ENCODE results near the gene C17orf113. TPM values are rescaled to one million over a fixed set of nuclear protein-coding genes. Genes with fewer than 3 reads are reported as not detected.

C17orf113 gene
- total RNA-seq, 1 experiment from 2014 or later = 0.62 TPM

DNA sequence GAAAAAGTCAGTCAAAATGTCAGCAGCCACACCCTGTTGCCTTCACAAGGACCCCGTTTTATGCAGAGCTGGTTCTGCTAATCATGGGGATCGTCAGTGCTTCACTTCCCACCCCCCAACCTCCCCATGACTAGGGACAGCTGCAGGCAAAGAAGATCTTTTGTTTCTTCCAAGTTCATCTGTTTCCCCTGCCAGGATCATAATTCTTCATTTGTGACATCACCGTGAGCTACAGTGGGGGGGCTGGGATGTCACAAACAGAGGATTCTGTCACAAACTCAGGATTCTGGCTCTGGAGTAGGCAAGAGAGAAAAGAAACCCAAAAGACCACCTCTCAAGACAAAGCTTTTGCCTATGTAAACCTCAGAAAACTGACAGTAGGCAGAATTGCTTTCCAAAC is 57.8 kb downstream of the C17orf113 start:
- H3K9me3 ChIP-seq (ENCODE audit: low read length) = no peaks in the 10 kb centered on the region
- DNase-seq = no peak
- no peak overlapping the region for H3K4me3 ChIP-seq (ENCODE audit: low read length)
- H3K9ac ChIP-seq (ENCODE audit: low read length) = no peak overlapping the region
- no peaks in the 10 kb centered on the region for H3K27me3 ChIP-seq (ENCODE audit: low read length)
- TF ChIP-seq EZH2phosphoT487 (IDR thresholded peaks at IDR 0.05; ENCODE audit: borderline replicate concordance, low read length) (no peak), EZH2 (IDR thresholded peaks at IDR 0.05; ENCODE audit: low read length, unreplicated experiment) (no peak)
- TF ChIP-seq, protein P1, sequence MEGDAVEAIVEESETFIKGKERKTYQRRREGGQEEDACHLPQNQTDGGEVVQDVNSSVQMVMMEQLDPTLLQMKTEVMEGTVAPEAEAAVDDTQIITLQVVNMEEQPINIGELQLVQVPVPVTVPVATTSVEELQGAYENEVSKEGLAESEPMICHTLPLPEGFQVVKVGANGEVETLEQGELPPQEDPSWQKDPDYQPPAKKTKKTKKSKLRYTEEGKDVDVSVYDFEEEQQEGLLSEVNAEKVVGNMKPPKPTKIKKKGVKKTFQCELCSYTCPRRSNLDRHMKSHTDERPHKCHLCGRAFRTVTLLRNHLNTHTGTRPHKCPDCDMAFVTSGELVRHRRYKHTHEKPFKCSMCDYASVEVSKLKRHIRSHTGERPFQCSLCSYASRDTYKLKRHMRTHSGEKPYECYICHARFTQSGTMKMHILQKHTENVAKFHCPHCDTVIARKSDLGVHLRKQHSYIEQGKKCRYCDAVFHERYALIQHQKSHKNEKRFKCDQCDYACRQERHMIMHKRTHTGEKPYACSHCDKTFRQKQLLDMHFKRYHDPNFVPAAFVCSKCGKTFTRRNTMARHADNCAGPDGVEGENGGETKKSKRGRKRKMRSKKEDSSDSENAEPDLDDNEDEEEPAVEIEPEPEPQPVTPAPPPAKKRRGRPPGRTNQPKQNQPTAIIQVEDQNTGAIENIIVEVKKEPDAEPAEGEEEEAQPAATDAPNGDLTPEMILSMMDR (conservative IDR thresholded peaks at IDR 0.05; ENCODE audit: low read depth, low read length) = no peak
- BruUV-seq (replicated peaks) = no TSS peak
- no peak overlapping the region for H3K27ac ChIP-seq (ENCODE audit: low read length)
- ChIA-PET CTCF (no interaction called here), POLR2A (ENCODE audit: unreplicated experiment) (interaction anchor here (0.6 kb wide), 1 partner anchor 207 kb away, joined by 4 read pairs; no protein-coding TSS in a partner anchor)
- H3K4me1 ChIP-seq (ENCODE audit: insufficient read depth, low read length) = peaks cover 13% of the 10 kb centered on the region
- H4K20me1 ChIP-seq (ENCODE audit: low read length) = no peaks in the 10 kb centered on the region; the same call in 1 of the 2 replicates
- H3K9me2 ChIP-seq (replicated peaks; ENCODE audit: low read length) = no peaks in the 10 kb centered on the region
- H2AFZ ChIP-seq (ENCODE audit: low read length) = no peak overlapping the region
- H3K4me2 ChIP-seq (ENCODE audit: low read length) = no peak overlapping the region
- H3F3A ChIP-seq (ENCODE audit: low read length, unreplicated experiment) = peaks cover 3% of the 10 kb centered on the region
- H3K36me3 ChIP-seq (ENCODE audit: low read depth, low read length) = peaks cover 57% of the 10 kb centered on the region; the same call in 1 of the 2 replicates
- ATAC-seq = no peak
- intact Hi-C loops (cut with micrococcal nuclease) = no loop called here
- H3K79me2 ChIP-seq (ENCODE audit: low read length) = no peaks in the 10 kb centered on the region

DNA sequence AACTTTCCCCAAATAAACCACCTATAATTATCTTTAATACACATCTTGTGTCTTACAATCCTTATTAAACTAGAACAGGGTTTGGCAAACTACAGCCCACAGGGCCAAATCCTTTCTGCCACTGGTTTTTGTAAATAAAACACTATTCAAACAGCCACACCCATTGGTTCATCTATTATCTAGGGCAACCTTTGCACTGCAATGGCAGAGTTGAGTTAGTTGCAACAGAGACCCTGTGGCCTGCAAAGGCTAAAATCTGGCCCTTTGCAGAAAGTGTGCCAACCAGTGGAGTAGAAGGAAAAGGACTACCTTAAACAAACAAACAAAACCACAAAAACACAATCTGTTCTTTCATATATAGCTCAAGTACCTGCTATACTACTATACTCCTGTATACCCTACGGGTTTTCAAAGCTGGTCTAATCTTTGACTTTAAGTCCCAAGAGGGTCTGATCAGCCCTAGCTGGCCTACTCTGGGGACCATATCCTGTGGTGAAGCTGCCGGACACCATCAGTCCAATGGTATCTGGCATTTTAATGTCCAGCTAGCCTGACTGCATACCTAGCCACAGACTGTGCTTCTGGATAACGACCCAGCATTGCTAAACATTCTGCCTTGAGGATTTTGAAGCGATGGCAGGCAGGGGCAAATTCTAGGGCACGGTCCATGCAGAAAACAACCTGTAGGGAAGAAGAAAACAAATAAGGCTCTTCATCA is 60.5 kb downstream of the C17orf113 start:
- no peak overlapping the region for H3K9ac ChIP-seq (ENCODE audit: low read length)
- CTCF ChIA-PET = interaction anchor here (0.6 to 1.0 kb wide), 3 partner anchors 13 to 540 kb away, joined by 3 to 12 read pairs (median 3); partner anchors contain the start of gene CNP
- intact Hi-C loops (cut with micrococcal nuclease) = no loop called here
- no peaks in the 10 kb centered on the region; the same call in 1 of the 2 replicates for H4K20me1 ChIP-seq (ENCODE audit: low read length)
- no peak overlapping the region for H2AFZ ChIP-seq (ENCODE audit: low read length)
- no peak overlapping the region for H3K4me3 ChIP-seq (ENCODE audit: low read length)
- H3F3A ChIP-seq (ENCODE audit: low read length, unreplicated experiment) = peaks cover 3% of the 10 kb centered on the region
- BruUV-seq (replicated peaks) = no TSS peak
- peak overlapping the region; percentile 29 for H3K27ac ChIP-seq (ENCODE audit: low read length)
- H3K36me3 ChIP-seq (ENCODE audit: low read depth, low read length) = peaks cover 57% of the 10 kb centered on the region
- H3K27me3 ChIP-seq (ENCODE audit: low read length) = no peaks in the 10 kb centered on the region
- no peaks in the 10 kb centered on the region for H3K9me2 ChIP-seq (replicated peaks; ENCODE audit: low read length)
- POLR2A ChIA-PET (ENCODE audit: unreplicated experiment) = interaction anchor here (0.5 kb wide), 1 partner anchor 24 kb away, joined by 11 read pairs; no protein-coding TSS in a partner anchor
- DNase-seq = peak; percentile 43
- peaks cover 13% of the 10 kb centered on the region for H3K4me1 ChIP-seq (ENCODE audit: insufficient read depth, low read length)
- TF ChIP-seq, protein P1 (conservative IDR thresholded peaks at IDR 0.05; ENCODE audit: low read depth, low read length) = no peak
- TF ChIP-seq EZH2 (IDR thresholded peaks at IDR 0.05; ENCODE audit: low read length, unreplicated experiment) (no peak), EZH2phosphoT487 (IDR thresholded peaks at IDR 0.05; ENCODE audit: borderline replicate concordance, low read length) (no peak)
- peak; percentile 64 for ATAC-seq
- no peaks in the 10 kb centered on the region for H3K9me3 ChIP-seq (ENCODE audit: low read length)
- no peaks in the 10 kb centered on the region for H3K79me2 ChIP-seq (ENCODE audit: low read length)
- H3K4me2 ChIP-seq (ENCODE audit: low read length) = peak overlapping the region; percentile 39; the same call in 1 of the 2 replicates

DNA sequence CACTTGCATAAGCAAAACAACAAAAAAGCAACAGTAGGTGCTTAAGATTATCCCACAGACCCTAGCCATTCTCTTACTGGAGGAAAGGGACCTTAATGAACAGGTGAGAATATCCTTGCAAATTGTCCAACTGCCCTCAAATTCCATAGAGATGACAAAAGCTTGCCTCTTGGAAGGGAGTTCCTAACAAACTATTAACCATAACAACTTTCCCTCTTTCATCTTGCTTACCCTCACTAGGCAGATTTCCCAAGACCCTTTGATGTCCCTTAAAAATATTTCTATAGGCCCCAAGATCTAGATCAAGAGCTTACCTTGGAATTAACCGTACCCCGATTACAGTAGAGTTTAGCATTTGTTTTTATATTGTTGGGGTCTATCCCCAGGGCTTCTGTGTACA is 62.0 kb downstream of the C17orf113 start:
- no peaks in the 10 kb centered on the region for H3K9me2 ChIP-seq (replicated peaks; ENCODE audit: low read length)
- H3K27me3 ChIP-seq (ENCODE audit: low read length) = no peaks in the 10 kb centered on the region
- no peak overlapping the region for H2AFZ ChIP-seq (ENCODE audit: low read length)
- H3F3A ChIP-seq (ENCODE audit: low read length, unreplicated experiment) = peaks cover 3% of the 10 kb centered on the region
- no peak overlapping the region for H3K4me2 ChIP-seq (ENCODE audit: low read length)
- H3K79me2 ChIP-seq (ENCODE audit: low read length) = no peaks in the 10 kb centered on the region
- H3K9me3 ChIP-seq (ENCODE audit: low read length) = no peaks in the 10 kb centered on the region
- no peak for ATAC-seq
- CTCF ChIA-PET = no interaction called here
- H3K4me3 ChIP-seq (ENCODE audit: low read length) = no peak overlapping the region
- intact Hi-C loops (cut with micrococcal nuclease) = no loop called here
- TF ChIP-seq EZH2phosphoT487 (IDR thresholded peaks at IDR 0.05; ENCODE audit: borderline replicate concordance, low read length) (no peak), EZH2 (IDR thresholded peaks at IDR 0.05; ENCODE audit: low read length, unreplicated experiment) (no peak)
- TF ChIP-seq, protein P1 (conservative IDR thresholded peaks at IDR 0.05; ENCODE audit: low read depth, low read length) = no peak
- POLR2A ChIA-PET (ENCODE audit: unreplicated experiment) = no interaction called here
- BruUV-seq (replicated peaks) = no TSS peak
- H4K20me1 ChIP-seq (ENCODE audit: low read length) = no peaks in the 10 kb centered on the region; the same call in 1 of the 2 replicates
- H3K27ac ChIP-seq (ENCODE audit: low read length) = no peak overlapping the region
- no peak for DNase-seq
- peaks cover 61% of the 10 kb centered on the region for H3K36me3 ChIP-seq (ENCODE audit: low read depth, low read length)
- peaks cover 13% of the 10 kb centered on the region for H3K4me1 ChIP-seq (ENCODE audit: insufficient read depth, low read length)
- no peak overlapping the region for H3K9ac ChIP-seq (ENCODE audit: low read length)
